Measurements from ENCODE around the gene ATP2B1. TPM values are rescaled to one million over a fixed set of nuclear protein-coding genes. Genes with fewer than 3 reads are reported as not detected.

The ATP2B1 gene
- total RNA-seq, 1 experiment from 2014 or later = 20.6 TPM

DNA sequence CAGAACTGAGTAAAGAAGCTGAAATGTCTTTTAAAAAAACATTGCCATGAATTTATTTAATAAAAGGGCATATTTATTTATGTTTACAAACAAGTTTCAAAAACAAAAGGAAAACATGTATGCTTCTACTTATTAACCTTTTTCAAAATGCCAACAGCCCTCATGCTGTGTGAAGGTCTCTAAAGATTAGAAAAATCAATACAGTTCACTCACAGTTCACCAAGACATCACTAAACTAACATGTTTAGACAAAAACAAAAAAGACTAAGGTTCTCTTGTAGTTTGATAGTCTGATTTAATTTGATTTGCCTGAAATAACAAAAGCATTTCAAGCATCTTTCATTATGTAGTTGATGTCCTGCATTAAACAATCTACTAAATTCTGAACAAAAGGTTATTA, 118.9 kb downstream of the ATP2B1 start:
- Histone ChIP-seq H3K4ac (ENCODE audit: low read depth, low read length) (no peak overlapping the region), H2BK5ac (ENCODE audit: insufficient read length, low read length) (no peak overlapping the region), H3K79me1 (ENCODE audit: insufficient read depth, low read depth, low read length, poor library complexity, severe bottlenecking) (no peaks in the 10 kb centered on the region), H2AFZ (ENCODE audit: low read length) (no peak overlapping the region), H4K91ac (ENCODE audit: insufficient read length, low read depth, low read length) (no peak overlapping the region), H4K20me1 (ENCODE audit: control insufficient read depth, insufficient read depth, insufficient read length) (no peaks in the 10 kb centered on the region), H3K27me3 (ENCODE audit: insufficient read depth, low read length) (no peaks in the 10 kb centered on the region), H2AK5ac (ENCODE audit: insufficient read length, low read length) (no peak overlapping the region), H2BK15ac (ENCODE audit: low read depth, low read length) (no peak overlapping the region), H3K56ac (ENCODE audit: insufficient read length, low read depth, low read length) (no peak overlapping the region), H3K9ac (ENCODE audit: extremely low read depth, insufficient read length, low read length) (no peak overlapping the region), H2BK12ac (ENCODE audit: insufficient read length, low read depth, low read length) (no peak overlapping the region), H3K23ac (ENCODE audit: insufficient read length, low read depth, low read length) (no peak overlapping the region), H3T11ph (ENCODE audit: low read length) (no peak overlapping the region), H3K14ac (ENCODE audit: insufficient read depth, low read length) (no peak overlapping the region), H2BK20ac (ENCODE audit: low read depth, low read length, poor library complexity, severe bottlenecking) (no peak overlapping the region), H4K8ac (replicated peaks; ENCODE audit: insufficient read length, low read depth, low read length) (no peak overlapping the region), H3K4me1 (ENCODE audit: insufficient read depth, low read length) (no peaks in the 10 kb centered on the region), H3K23me2 (ENCODE audit: insufficient read length, low read depth, low read length, poor library complexity, severe bottlenecking) (no peaks in the 10 kb centered on the region), H4K5ac (ENCODE audit: insufficient read length, low read depth, low read length) (no peak overlapping the region), H3K79me2 (ENCODE audit: insufficient read depth, low read length) (no peaks in the 10 kb centered on the region), H3K9me3 (ENCODE audit: control insufficient read depth, low read depth, low read length) (no peaks in the 10 kb centered on the region), H3K4me2 (ENCODE audit: insufficient read depth, insufficient read length, low read length) (no peak overlapping the region), H2BK120ac (ENCODE audit: low read depth, low read length, poor library complexity, severe bottlenecking) (no peak overlapping the region), H3K18ac (ENCODE audit: insufficient read length, low read depth, low read length) (no peak overlapping the region), H3K27ac (ENCODE audit: insufficient read length, low read depth, low read length) (no peak overlapping the region)
- no peaks in the 10 kb centered on the region for H3K9me3 Mint-ChIP-seq
- DNase-seq = no peak
- H3K27ac Mint-ChIP-seq = no peak overlapping the region
- H3K4me3 Mint-ChIP-seq = no peak overlapping the region
- peaks cover 11 to 17% of the 10 kb centered on the region in 2 experiments for H3K4me1 Mint-ChIP-seq
- H3K27me3 Mint-ChIP-seq (ENCODE audit: low read depth) = no peaks in the 10 kb centered on the region
- no peak for TF ChIP-seq CTCF (conservative IDR thresholded peaks at IDR 0.05)
- H3K36me3 Mint-ChIP-seq (ENCODE audit: insufficient read depth in 1 of 3, low read depth in 3 of 3) = peaks cover under 1 to 9% (median 7%) of the 10 kb centered on the region in 3 experiments; a peak in 4 of 7 replicates
